ENCODE results near the gene PRKAB2. TPM values are rescaled to one million over a fixed set of nuclear protein-coding genes. Genes with fewer than 3 reads are reported as not detected.

PRKAB2 gene
- total and polyA plus RNA-seq, 2 of the 4 experiments (the other 2 are of a cell fraction), result 8.4 to 11.0 TPM

DNA sequence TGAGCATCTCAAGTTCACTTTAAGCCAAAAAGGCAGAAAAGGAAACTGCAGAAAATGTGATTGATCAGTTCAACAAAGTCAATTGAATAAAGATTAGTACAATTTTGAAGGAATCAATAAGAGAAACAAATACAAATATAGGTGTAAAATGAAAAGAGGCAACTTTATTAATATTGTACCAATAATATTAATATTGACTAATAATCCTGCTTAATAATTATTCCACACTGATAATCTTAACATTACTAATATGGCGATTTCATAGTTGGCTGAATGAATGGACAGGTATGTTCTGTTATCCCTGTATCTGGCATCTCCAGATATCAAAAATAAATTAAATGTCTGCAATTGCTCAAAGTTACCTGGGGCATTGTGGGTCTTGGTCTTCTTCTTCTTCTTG is 61.8 kb downstream of the PRKAB2 start:
- Histone ChIP-seq H4K20me1 (ENCODE audit: insufficient read depth, low read length) (no peaks in the 10 kb centered on the region), H3K4me1 (ENCODE audit: control insufficient read depth, insufficient read depth, low read length) (no peaks in the 10 kb centered on the region), H3K56ac (ENCODE audit: extremely low read depth, insufficient read depth, low read length) (no peak overlapping the region), H2BK20ac (ENCODE audit: low read depth, low read length) (no peak overlapping the region), H4K5ac (ENCODE audit: low read depth, low read length) (no peak overlapping the region), H4K91ac (ENCODE audit: insufficient read depth, low read depth, low read length) (no peak overlapping the region), H3K36me3 (ENCODE audit: control insufficient read depth, insufficient read depth, low read length) (no peaks in the 10 kb centered on the region), H3K9me3 (ENCODE audit: control insufficient read depth, insufficient read depth, low read length) (no peaks in the 10 kb centered on the region), H3K14ac (replicated peaks; ENCODE audit: low read depth, low read length) (no peak overlapping the region), H4K8ac (ENCODE audit: low read depth in 2 of 2, low read length in 2 of 2) (no peak overlapping the region), H2AFZ (replicated peaks; ENCODE audit: low read length, poor library complexity) (no peak overlapping the region), H3K4ac (ENCODE audit: low read depth, low read length) (no peak overlapping the region), H3K18ac (ENCODE audit: low read depth, low read length) (no peak overlapping the region), H2AK9ac (replicated peaks; ENCODE audit: low read depth, low read length, poor library complexity) (no peak overlapping the region), H3K4me2 (ENCODE audit: low read depth, low read length) (no peak overlapping the region), H2BK15ac (ENCODE audit: low read depth, low read length) (no peak overlapping the region), H3K79me1 (ENCODE audit: low read depth in 1 of 2, low read length in 2 of 2) (no peaks in the 10 kb centered on the region), H3K9me1 (ENCODE audit: insufficient read depth, low read length) (no peaks in the 10 kb centered on the region), H2BK5ac (ENCODE audit: low read depth, low read length, poor library complexity, severe bottlenecking) (no peak overlapping the region), H3K27me3 (ENCODE audit: control insufficient read depth, insufficient read depth, low read length) (peaks cover 7% of the 10 kb centered on the region), H2BK120ac (ENCODE audit: low read depth, low read length) (no peak overlapping the region), H3K23ac (ENCODE audit: low read depth, low read length) (no peak overlapping the region), H3K9ac (ENCODE audit: low read depth, low read length) (no peak overlapping the region), H3K27ac (ENCODE audit: insufficient read depth, low read length) (no peak overlapping the region), H2AK5ac (ENCODE audit: low read depth, low read length) (no peak overlapping the region), H3K4me3 (ENCODE audit: insufficient read depth, low read depth, low read length) (no peak overlapping the region)
- whole genome bisulfite sequencing, 2 experiments (ENCODE audit: extremely low coverage in 2 of 2, insufficient read length in 1 of 2), result no CpG with 5 or more reads among the region's 1 CpG
- ATAC-seq (ENCODE audit: low read depth), result no peak
- no peak for TF ChIP-seq FOS (IDR thresholded peaks at IDR 0.05; ENCODE audit: low read depth, low read length)
- TF ChIP-seq, protein P1, sequence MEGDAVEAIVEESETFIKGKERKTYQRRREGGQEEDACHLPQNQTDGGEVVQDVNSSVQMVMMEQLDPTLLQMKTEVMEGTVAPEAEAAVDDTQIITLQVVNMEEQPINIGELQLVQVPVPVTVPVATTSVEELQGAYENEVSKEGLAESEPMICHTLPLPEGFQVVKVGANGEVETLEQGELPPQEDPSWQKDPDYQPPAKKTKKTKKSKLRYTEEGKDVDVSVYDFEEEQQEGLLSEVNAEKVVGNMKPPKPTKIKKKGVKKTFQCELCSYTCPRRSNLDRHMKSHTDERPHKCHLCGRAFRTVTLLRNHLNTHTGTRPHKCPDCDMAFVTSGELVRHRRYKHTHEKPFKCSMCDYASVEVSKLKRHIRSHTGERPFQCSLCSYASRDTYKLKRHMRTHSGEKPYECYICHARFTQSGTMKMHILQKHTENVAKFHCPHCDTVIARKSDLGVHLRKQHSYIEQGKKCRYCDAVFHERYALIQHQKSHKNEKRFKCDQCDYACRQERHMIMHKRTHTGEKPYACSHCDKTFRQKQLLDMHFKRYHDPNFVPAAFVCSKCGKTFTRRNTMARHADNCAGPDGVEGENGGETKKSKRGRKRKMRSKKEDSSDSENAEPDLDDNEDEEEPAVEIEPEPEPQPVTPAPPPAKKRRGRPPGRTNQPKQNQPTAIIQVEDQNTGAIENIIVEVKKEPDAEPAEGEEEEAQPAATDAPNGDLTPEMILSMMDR (conservative IDR thresholded peaks at IDR 0.05; ENCODE audit: low read depth, low read length), result no peak
- no peak for TF ChIP-seq MXI1 (IDR thresholded peaks at IDR 0.05; ENCODE audit: borderline replicate concordance, low read depth, low read length)
- TF ChIP-seq, protein P2, sequence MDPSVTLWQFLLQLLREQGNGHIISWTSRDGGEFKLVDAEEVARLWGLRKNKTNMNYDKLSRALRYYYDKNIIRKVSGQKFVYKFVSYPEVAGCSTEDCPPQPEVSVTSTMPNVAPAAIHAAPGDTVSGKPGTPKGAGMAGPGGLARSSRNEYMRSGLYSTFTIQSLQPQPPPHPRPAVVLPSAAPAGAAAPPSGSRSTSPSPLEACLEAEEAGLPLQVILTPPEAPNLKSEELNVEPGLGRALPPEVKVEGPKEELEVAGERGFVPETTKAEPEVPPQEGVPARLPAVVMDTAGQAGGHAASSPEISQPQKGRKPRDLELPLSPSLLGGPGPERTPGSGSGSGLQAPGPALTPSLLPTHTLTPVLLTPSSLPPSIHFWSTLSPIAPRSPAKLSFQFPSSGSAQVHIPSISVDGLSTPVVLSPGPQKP (IDR thresholded peaks at IDR 0.05; ENCODE audit: borderline replicate concordance, low read depth, low read length), result no peak
- no peak for TF ChIP-seq SMC3 (IDR thresholded peaks at IDR 0.05; ENCODE audit: low read depth, low read length)
- in situ Hi-C loops (cut with MboI; ENCODE audit: low sequenced_read_pairs) (no loop called here), dilution Hi-C loops (cut with HindIII; ENCODE audit: low sequenced_read_pairs, unreplicated experiment) (no loop called here), intact Hi-C loops (cut with micrococcal nuclease) (no loop called here)
- no TSS peak for BruUV-seq (replicated peaks)
- DNase-seq, result no peak
- CTCF ChIA-PET, result no interaction called here
- POLR2A ChIA-PET (ENCODE audit: unreplicated experiment), result no interaction called here

All from IMR-90 (cell line).